RCC 7860 (cell line): Measurements from ENCODE around the gene NOXO1.
"Not testable (repeated sequence)": the region's sequence is repeated elsewhere in the genome, so short reads cannot be mapped to it uniquely, and the experiment has no call there.

Experiments used
- DNase-seq: peaks from one replicate; pipeline ENCODE4 v3.0.0-alpha.2; 2015; ENCODE audit warnings: low spot score
- FAIRE-seq: peaks from 2 replicates; lab custom pipeline; 2012; peaks lifted over from hg19 to GRCh38; lab: Jason Lieb, UNC

The NOXO1 gene

GRCh38 chr16:1944612-1945199 lies 36.6 kb downstream of the NOXO1 start:
- DNase-seq = no peak
- no peak for FAIRE-seq

- DNase-seq = peak; percentile 93
- peak; percentile 87 for FAIRE-seq
Observed at GRCh38 chr16:1942810-1943726, 38.2 kb downstream of the NOXO1 start, which contains the start of gene MSRB1. MSRB1 (minus strand) TSS chr16:1943199; CDS start chr16:1943156, 43 bp downstream.

- DNase-seq (no peak), FAIRE-seq (no peak)
Observed at GRCh38 chr16:1942047-1942809, 39.0 kb downstream of the NOXO1 start.

GRCh38 chr16:1941162-1942046 lies 39.9 kb downstream of the NOXO1 start:
- peak; percentile 31 for FAIRE-seq
- DNase-seq = peak; percentile 82

GRCh38 chr16:1940273-1941161 lies 40.8 kb downstream of the NOXO1 start:
- FAIRE-seq (no peak), DNase-seq (no peak)

GRCh38 chr16:1939833-1940232 lies 41.4 kb downstream of the NOXO1 start:
- not testable (repeated sequence) for FAIRE-seq, DNase-seq

GRCh38 chr16:1938910-1939309 lies 42.4 kb downstream of the NOXO1 start:
- no peak for DNase-seq

GRCh38 chr16:1938316-1938715 lies 43.0 kb downstream of the NOXO1 start:
- FAIRE-seq (no peak), DNase-seq (no peak)

More at GRCh38 chr16:1938910-1939309, 42.4 kb downstream of the NOXO1 start:
- no peak for FAIRE-seq

- no peak for FAIRE-seq
Observed at GRCh38 chr16:1936945-1937479, 44.3 kb downstream of the NOXO1 start.

GRCh38 chr16:1933097-1933661 lies 48.1 kb downstream of the NOXO1 start:
- FAIRE-seq (no peak), DNase-seq (no peak)

More at GRCh38 chr16:1936945-1937479, 44.3 kb downstream of the NOXO1 start:
- DNase-seq = no peak

GRCh38 chr16:1932050-1933028 lies 48.9 kb downstream of the NOXO1 start:
- FAIRE-seq = no peak

GRCh38 chr16:1930338-1930720 lies 50.9 kb downstream of the NOXO1 start:
- DNase-seq = no peak
- FAIRE-seq = no peak

More at GRCh38 chr16:1932050-1933028, 48.9 kb downstream of the NOXO1 start:
- DNase-seq = no peak

- DNase-seq (peak; percentile 62), FAIRE-seq (no peak)
Observed at GRCh38 chr16:1929578-1930337, 51.5 kb downstream of the NOXO1 start.

GRCh38 chr16:1929105-1929504 lies 52.2 kb downstream of the NOXO1 start:
- DNase-seq (no peak), FAIRE-seq (no peak)
